ENCODE data around the gene KCNJ16. TPM values are rescaled to one million over a fixed set of nuclear protein-coding genes. Genes with fewer than 3 reads are reported as not detected.
A peak's percentile ranks its signal among the peaks of the same experiment; 100 is the strongest.

The KCNJ16 gene
- total and polyA plus RNA-seq, 9 of the 15 experiments (the other 6 are each of a cell fraction or from before 2014, with no cell fraction given): 0.01 to 0.75 (median 0.07) TPM; not detected in 4

DNA sequence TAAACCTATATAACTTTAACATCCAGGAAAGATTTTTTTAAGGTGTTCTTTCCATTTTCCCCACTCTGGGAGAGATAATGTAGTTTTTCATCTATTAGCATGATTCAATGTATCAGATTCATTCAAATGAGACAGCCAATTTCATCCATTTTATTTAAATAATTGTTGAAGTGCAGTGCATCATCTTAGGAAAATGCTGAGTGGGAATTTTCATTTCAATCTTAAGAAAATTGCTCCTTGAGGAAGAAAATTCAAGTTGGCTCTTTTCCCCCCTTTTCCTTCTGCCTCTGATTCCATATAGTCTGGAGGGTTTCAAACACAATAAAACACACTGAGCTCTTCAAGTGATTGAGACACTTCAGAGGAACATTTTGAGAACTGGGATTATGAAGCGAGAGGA is 3.4 kb upstream of the KCNJ16 start:
- ChIA-PET CTCF (ENCODE audit: low intra/inter-chr PET ratio) (no interaction called here), POLR2A (interaction anchor here (0.9 kb wide), 1 partner anchor 9 kb away, joined by 4 read pairs; no protein-coding TSS in a partner anchor)
- no TSS peak for BruUV-seq (replicated peaks)
- in situ Hi-C loops (cut with MboI) (no loop called here), intact Hi-C loops (cut with micrococcal nuclease) (no loop called here)
- 63% methylated on average over 1 of the region's 1 CpG for WGBS (ENCODE audit: insufficient coverage, low coverage, missing lambda C conversion rate)
- H2AFZ ChIP-seq (ENCODE audit: low read depth, low read length): no peak overlapping the region
- H3K4me1 ChIP-seq (replicated peaks in 1 of 2; ENCODE audit: control insufficient read depth in 2 of 2, insufficient read depth in 2 of 2, low read length in 2 of 2): no peaks in the 10 kb centered on the region; a peak in 1 of 5 replicates
- no peaks in the 10 kb centered on the region for H3K9me1 ChIP-seq (ENCODE audit: control insufficient read depth, insufficient read depth, low read length)
- TF ChIP-seq BCOR (IDR thresholded peaks at IDR 0.05) (no peak), ZNF316 (IDR thresholded peaks at IDR 0.05) (peak; percentile 40), MYBL2 (IDR thresholded peaks at IDR 0.05; ENCODE audit: low read depth) (no peak), MYBL2 (CRISPR knock-in tag; IDR thresholded peaks at IDR 0.05; ENCODE audit: borderline replicate concordance) (no peak)
- no peak overlapping the region for H3K27ac ChIP-seq (ENCODE audit: extremely low read depth, low read depth, low read length)
- ATAC-seq (no peak), DNase-seq (ENCODE audit: extremely low read depth in 1 of 4, low spot score in 3 of 4) (no peak), FAIRE-seq (no peak)
- no peak overlapping the region for H3K4me3 ChIP-seq
- H4K20me1 ChIP-seq (replicated peaks; ENCODE audit: control insufficient read depth, insufficient read depth, low read length): 0 out of 2 replicates have a peak, but pooled peaks cover 3% of the 10 kb centered on the region
- no peaks in the 10 kb centered on the region for H3K27me3 ChIP-seq (ENCODE audit: control insufficient read depth in 2 of 2, insufficient read depth in 2 of 2, low read length in 2 of 2)
- H3K9me3 ChIP-seq (replicated peaks; ENCODE audit: control insufficient read depth, insufficient read depth, low read depth, low read length): no peaks in the 10 kb centered on the region
- H3K79me2 ChIP-seq (ENCODE audit: control insufficient read depth, insufficient read depth, low read length): 0 out of 3 replicates have a peak, but pooled peaks cover 1% of the 10 kb centered on the region
- no peak overlapping the region for H3K9ac ChIP-seq (ENCODE audit: insufficient read depth in 1 of 2, low read depth in 2 of 2, low read length in 2 of 2)
- no peak overlapping the region for H3K4me2 ChIP-seq (ENCODE audit: insufficient read depth, low read length)
- H3K36me3 ChIP-seq (ENCODE audit: control insufficient read depth, insufficient read depth, low read length): no peaks in the 10 kb centered on the region; the same call in 2 of the 3 replicates

DNA sequence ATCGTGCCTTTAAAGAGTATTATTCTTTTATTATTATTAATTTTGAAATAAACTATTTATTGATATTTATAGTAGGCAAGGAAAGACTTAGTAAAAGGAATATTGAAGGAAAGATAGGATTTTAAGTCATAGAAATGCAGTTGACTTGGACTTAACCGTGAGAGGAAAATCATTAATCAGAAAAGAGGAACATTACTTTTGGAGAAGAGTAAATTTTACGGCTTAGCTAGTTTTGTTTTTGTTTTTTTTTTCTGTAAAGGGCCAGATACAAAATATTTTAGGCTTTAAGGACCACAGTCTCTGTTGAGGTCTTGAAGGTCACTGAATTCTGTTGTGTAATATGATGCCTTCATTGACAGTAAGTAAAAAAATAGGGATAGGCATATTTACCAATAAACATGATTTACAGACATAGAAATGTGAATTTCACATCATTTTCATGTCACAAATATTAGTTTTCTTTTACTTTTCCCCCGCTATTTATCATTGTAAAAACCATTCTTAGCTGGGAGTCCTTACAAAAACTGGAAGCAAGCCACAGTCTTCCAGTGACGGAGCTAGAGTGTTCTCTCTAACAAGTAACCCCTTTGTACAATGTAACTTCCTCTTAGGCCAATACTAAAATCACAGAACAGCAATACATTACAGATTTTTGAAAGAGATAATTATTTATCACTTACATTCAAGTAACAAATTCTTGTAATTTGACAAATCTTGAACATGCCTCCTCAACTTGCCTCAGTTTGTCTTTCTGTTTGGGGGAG is 2.3 kb upstream of the KCNJ16 start:
- Histone ChIP-seq H3K4me2 (ENCODE audit: insufficient read depth, low read length) (no peak overlapping the region), H3K27ac (ENCODE audit: extremely low read depth, low read depth, low read length) (no peak overlapping the region), H3K4me3 (no peak overlapping the region), H3K79me2 (ENCODE audit: control insufficient read depth, insufficient read depth, low read length) (0 out of 3 replicates have a peak, but pooled peaks cover 3% of the 10 kb centered on the region), H3K4me1 (replicated peaks in 1 of 2; ENCODE audit: control insufficient read depth in 2 of 2, insufficient read depth in 2 of 2, low read length in 2 of 2) (no peaks in the 10 kb centered on the region; a peak in 1 of 5 replicates), H2AFZ (ENCODE audit: low read depth, low read length) (no peak overlapping the region), H3K9me1 (ENCODE audit: control insufficient read depth, insufficient read depth, low read length) (no peaks in the 10 kb centered on the region), H3K36me3 (ENCODE audit: control insufficient read depth, insufficient read depth, low read length) (no peaks in the 10 kb centered on the region; the same call in 2 of the 3 replicates), H3K27me3 (ENCODE audit: control insufficient read depth in 2 of 2, insufficient read depth in 2 of 2, low read length in 2 of 2) (no peaks in the 10 kb centered on the region), H3K9ac (ENCODE audit: insufficient read depth in 1 of 2, low read depth in 2 of 2, low read length in 2 of 2) (no peak overlapping the region), H4K20me1 (replicated peaks; ENCODE audit: control insufficient read depth, insufficient read depth, low read length) (0 out of 2 replicates have a peak, but pooled peaks cover 3% of the 10 kb centered on the region), H3K9me3 (replicated peaks; ENCODE audit: control insufficient read depth, insufficient read depth, low read depth, low read length) (no peaks in the 10 kb centered on the region)
- FAIRE-seq (no peak), DNase-seq (ENCODE audit: extremely low read depth in 1 of 4, low spot score in 3 of 4) (no peak), ATAC-seq (no peak)
- intact Hi-C loops (cut with micrococcal nuclease) (no loop called here), in situ Hi-C loops (cut with MboI) (no loop called here)
- BruUV-seq (replicated peaks): no TSS peak
- ChIA-PET POLR2A (interaction anchor here (0.7 kb wide), 1 partner anchor 618 kb away, joined by 3 read pairs; no protein-coding TSS in a partner anchor), CTCF (ENCODE audit: low intra/inter-chr PET ratio) (no interaction called here)
- 34% methylated on average over 5 of the region's 5 CpGs for WGBS (ENCODE audit: insufficient coverage, low coverage, missing lambda C conversion rate)
- TF ChIP-seq ZNF121 (CRISPR knock-in tag; conservative IDR thresholded peaks at IDR 0.05) (no peak), SMAD2 (IDR thresholded peaks at IDR 0.05; ENCODE audit: low read depth, low read length) (no peak), FIP1L1 (IDR thresholded peaks at IDR 0.05; ENCODE audit: low read depth, low read length, poor library complexity, severe bottlenecking) (no peak), FOXA3 (CRISPR knock-in tag; conservative IDR thresholded peaks at IDR 0.05 in 1 of 2, IDR thresholded peaks at IDR 0.05 in 1 of 2) (no peak)
